GM13976 (cell line): ENCODE measurements around the gene PPP1R12B.
A peak's percentile ranks its signal among the peaks of the same experiment; 100 is the strongest.
"Not testable (repeated sequence)": the region's sequence is repeated elsewhere in the genome, so short reads cannot be mapped to it uniquely, and the experiment has no call there.

Experiments
- DNase-seq: peaks from one replicate; pipeline ENCODE4 v3.0.0; 2012; ENCODE audit warnings: low spot score
- in situ Hi-C: fragments of 300-500 bp; cut with MboI; formaldehyde crosslinking; loops from one replicate; pipeline ENCODE4 v1.12.0; 2022; ENCODE audit warnings: low sequenced_read_pairs, mixed read lengths, inconsistent platforms; ENCODE audit not compliant: unreplicated experiment
- TF ChIP-seq, protein P1 (sequence below): IDR thresholded peaks from 2 replicates; pipeline ENCODE4 v1.5.1; 2012; ENCODE audit warnings: borderline replicate concordance, mild to moderate bottlenecking; ENCODE audit not compliant: insufficient read depth; ENCODE audit errors: extremely low read depth, missing control alignments, control extremely low read depth

The PPP1R12B gene

DNA sequence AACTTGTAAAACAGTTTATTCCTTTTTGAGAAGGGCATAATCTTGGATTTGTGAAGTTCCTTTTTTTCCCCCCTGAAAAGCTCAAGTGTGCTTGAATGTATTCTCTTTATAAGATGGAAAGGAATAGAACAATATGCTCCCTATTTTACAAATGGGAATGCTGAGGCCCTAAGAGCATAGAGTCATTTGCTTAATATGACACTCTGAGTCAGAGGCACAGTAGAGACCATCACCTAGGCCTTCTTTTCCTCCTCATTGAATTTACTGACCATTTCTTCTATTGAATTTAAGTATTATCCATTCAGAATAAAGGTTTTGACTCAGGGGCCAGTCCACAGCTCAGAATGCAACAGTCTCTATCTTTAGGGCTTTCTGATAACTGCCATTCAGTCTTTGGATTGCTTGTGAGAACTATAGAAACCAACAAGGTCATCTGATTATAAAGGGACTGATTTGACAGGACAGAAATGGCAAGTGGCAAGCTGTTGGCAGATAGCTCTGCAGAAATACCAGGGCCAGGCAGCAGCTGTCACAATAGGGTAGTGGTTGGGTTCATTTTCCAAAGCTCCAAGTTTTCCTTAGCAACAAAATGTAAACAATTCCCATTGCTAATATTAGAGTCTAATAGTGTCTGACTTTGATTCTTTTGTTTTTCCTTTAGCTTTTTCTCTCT, 111.1 kb downstream of the PPP1R12B start:
- in situ Hi-C loops: loop anchor here (25.0 kb wide), 1 partner anchor 253 kb away; the partner anchor contains the start of gene SYT2
- not testable (repeated sequence) for DNase-seq

DNA sequence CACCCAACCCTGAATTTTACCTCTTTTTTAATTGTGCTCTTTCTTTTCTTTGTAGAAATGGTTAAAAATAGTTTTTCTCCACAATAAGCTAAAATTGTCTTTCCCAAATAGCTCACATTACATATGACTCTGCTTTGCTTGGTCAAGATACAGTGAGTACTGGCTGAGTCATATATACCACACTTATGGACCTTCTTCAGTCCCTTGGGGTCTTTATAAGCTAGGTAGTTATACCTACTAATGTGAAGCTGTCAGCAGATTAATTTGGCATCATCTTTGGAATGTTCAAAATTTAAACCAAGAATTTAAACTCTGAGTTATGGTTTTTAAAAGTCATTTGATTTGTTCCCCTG, 111.6 kb downstream of the PPP1R12B start:
- in situ Hi-C loops: loop anchor here (25.0 kb wide), 1 partner anchor 252 kb away; the partner anchor contains the start of gene SYT2
- not testable (repeated sequence) for DNase-seq

DNA sequence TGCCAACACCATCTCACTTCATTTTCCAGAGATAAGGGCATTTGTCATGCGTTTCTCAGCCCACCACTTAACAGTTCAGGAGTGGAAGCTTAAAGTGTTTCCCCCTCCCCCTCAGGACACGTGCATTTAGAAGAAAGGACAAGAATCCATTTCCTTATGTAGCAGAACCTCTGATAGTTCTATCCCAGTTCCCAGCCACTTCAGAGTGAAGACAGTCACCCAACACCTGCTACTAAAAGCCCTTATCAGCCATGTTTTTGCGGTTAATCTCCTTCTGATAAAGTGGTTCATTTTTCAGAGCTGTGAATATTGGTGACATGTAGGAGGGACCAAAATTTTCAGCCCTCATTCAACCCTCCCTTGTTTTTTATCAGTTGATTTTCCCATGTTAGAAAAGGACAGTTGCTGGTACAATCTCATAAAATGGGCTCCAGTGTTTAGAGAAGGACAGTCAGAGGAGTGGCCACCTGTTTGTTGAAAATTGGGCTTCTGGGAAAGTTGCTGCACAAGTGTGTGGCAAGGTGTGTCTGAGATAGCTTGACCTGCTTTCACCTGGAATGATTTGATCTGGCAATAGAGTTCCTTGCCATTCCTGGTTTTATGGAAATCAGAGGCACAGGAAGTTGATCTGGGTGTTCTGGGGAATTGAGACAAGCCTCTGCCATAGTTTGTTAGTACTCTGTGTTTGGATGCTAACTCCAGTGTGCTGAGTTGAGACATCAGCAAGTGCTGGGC, 114.0 kb downstream of the PPP1R12B start:
- TF ChIP-seq, protein P1, sequence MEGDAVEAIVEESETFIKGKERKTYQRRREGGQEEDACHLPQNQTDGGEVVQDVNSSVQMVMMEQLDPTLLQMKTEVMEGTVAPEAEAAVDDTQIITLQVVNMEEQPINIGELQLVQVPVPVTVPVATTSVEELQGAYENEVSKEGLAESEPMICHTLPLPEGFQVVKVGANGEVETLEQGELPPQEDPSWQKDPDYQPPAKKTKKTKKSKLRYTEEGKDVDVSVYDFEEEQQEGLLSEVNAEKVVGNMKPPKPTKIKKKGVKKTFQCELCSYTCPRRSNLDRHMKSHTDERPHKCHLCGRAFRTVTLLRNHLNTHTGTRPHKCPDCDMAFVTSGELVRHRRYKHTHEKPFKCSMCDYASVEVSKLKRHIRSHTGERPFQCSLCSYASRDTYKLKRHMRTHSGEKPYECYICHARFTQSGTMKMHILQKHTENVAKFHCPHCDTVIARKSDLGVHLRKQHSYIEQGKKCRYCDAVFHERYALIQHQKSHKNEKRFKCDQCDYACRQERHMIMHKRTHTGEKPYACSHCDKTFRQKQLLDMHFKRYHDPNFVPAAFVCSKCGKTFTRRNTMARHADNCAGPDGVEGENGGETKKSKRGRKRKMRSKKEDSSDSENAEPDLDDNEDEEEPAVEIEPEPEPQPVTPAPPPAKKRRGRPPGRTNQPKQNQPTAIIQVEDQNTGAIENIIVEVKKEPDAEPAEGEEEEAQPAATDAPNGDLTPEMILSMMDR: no peak
- DNase-seq: no peak

DNA sequence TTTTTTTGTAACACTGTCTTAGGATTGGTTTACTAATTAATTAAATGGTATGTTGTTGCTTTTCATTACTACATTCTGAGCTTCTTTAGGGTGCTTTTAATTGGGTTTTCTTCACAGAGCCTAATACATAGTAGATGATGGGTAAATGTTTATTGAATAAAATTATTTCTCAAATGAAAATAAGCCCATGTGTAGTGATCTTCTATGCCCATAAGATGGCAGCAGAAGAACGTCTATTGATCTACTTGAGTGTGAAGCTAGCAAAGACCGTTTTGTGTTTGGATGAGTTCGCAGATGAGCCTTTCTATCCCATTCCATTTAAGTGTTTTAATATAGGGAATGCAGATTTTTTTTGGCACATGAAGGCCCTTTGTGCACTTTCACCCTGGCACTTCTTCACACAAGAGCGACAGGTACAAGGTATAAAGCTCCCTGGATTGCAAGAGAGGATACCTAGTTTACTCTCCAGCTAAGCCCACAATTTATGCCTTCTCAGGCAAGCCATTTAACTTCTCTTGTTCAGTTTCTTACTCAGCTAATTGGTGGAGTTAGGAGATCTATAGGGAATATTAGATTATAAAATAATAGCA, 115.7 kb downstream of the PPP1R12B start:
- DNase-seq: not testable (repeated sequence)
- TF ChIP-seq, protein P1: peak; percentile 46
- in situ Hi-C loops: loop anchor here (25.0 kb wide), 1 partner anchor 248 kb away; the partner anchor contains the start of gene SYT2

More for the DNA sequence above, 114.0 kb downstream of the PPP1R12B start:
- in situ Hi-C loops: loop anchor here (25.0 kb wide), 1 partner anchor 250 kb away; the partner anchor contains the start of gene SYT2

DNA sequence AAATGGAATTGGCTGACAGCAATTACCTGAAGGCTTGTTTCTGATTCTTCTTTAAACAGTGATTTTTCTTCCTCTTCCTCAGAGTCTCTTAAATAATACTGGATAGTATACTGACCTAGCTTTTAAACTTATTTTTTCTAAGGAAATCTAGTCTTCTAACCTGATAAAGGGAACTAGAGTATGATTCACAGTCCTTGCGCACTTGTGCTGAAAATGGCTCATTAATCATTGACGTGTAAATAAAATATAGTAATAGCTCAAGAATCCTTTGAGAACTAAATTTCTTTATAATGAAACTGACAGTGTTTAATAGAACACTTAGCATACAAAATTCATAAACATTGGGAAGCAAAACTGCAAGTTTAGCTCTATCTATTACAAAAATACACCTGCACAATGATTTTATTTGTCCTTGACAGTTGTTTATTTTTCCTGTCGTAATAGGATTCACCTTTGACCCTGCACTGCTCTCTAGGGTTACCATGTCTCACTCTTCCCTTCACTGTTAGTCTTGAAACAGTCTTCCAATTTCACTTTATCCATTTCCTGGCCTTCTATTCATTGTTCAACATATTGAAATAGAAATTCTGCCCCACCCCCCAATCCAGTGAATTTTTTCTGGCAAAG, 117.3 kb downstream of the PPP1R12B start:
- DNase-seq: not testable (repeated sequence)
- in situ Hi-C loops: loop anchor here (25.0 kb wide), 1 partner anchor 247 kb away; the partner anchor contains the start of gene SYT2

DNA sequence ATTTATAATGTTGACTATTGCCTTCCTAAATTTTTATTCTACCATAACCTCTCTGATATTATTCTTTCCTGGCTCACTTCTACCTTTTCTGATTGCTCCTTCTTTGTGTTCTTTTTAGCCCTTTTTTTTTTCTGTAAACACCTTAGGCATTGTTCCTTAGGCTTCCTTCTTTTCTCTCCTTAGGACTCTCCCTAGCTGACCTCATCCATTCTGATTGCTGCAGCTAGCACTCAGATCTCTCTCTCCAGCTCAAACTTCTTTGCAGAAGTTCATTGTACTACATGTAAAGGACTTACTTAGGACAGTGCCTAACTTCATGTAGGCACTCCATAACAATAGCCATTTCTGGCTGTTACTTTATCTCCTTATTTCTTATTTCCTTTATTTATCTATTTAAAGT, 117.8 kb downstream of the PPP1R12B start:
- DNase-seq: not testable (repeated sequence)
- in situ Hi-C loops: loop anchor here (25.0 kb wide), 1 partner anchor 246 kb away; the partner anchor contains the start of gene SYT2

DNA sequence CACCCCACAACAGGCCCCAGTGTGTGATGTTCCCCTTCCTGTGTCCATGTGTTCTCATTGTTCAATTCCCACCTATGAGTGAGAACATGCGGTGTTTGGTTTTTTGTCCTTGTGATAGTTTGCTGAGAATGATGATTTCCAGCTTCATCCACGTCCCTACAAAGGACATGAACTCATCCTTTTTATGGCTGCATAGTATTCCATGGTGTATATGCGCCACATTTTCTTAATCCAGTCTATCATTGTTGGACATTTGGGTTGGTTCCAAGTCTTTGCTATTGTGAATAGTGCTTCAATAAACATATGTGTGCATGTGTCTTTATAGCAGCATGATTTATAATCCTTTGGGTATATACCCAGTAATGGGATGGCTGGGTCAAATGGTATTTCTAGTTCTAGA, 118.9 kb downstream of the PPP1R12B start:
- in situ Hi-C loops: loop anchor here (25.0 kb wide), 1 partner anchor 245 kb away; the partner anchor contains the start of gene SYT2
- DNase-seq: not testable (repeated sequence)

DNA sequence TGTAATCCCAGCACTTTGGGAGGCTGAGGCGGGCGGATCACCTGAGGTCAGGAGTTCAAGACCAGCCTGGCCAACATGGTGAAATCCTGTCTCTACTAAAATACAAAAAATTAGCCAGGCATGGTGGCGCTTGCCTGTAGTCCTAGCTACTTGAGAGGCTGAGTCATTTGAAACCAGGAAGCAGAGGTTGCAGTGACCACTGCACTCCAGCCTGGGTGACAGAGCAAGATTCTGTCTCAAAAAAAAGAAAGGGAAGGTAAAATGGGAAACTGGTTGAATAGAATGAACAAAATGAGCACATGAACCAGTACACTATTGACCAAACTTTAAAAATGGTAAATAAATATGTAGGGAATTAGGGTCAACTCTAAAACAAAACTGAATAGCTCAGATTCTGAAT, 120.2 kb downstream of the PPP1R12B start:
- not testable (repeated sequence) for DNase-seq

DNA sequence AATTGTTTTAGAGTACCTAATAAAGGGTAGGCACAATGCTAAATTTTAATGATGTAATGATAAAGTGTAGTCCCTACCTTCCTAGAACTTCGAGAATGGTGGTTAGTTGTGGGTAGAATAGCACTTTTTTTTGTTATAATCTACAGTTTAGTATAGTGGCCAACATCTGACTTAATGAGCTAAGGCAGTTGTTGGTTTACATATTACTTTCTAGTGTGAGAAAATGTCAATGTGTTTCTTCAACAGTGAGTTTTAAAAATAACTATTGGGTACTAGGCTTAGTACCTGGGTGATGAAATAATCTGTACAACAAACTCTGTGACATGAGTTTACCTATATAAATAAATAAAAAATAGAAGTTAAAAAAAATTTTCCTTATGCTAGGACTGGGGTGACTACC, 120.6 kb downstream of the PPP1R12B start:
- in situ Hi-C loops: loop anchor here (25.0 kb wide), 1 partner anchor 243 kb away; the partner anchor contains the start of gene SYT2
- not testable (repeated sequence) for DNase-seq

More for the DNA sequence above, 120.2 kb downstream of the PPP1R12B start:
- in situ Hi-C loops: loop anchor here (25.0 kb wide), 1 partner anchor 244 kb away; the partner anchor contains the start of gene SYT2

DNA sequence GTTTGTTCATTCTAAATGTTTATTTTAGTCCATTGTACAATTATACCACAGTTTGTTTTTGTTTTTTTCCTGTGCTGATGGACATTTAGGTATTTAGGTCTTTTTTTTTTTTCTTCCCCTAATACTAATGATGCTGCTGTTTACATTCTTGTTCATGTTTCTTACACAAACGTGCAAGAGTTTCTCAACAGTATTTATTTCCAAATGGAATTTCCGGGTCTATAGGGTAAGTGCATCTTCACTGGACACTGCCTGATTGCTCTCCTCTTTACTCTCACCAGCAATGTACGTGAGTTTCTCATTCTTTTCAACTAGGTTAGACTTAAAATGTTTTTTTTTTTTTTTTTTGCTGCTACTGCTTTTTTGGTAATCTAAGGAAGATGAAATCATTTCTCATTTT, 122.7 kb downstream of the PPP1R12B start:
- in situ Hi-C loops: loop anchor here (25.0 kb wide), 1 partner anchor 241 kb away; the partner anchor contains the start of gene SYT2
- DNase-seq: no peak
- TF ChIP-seq, protein P1: no peak

DNA sequence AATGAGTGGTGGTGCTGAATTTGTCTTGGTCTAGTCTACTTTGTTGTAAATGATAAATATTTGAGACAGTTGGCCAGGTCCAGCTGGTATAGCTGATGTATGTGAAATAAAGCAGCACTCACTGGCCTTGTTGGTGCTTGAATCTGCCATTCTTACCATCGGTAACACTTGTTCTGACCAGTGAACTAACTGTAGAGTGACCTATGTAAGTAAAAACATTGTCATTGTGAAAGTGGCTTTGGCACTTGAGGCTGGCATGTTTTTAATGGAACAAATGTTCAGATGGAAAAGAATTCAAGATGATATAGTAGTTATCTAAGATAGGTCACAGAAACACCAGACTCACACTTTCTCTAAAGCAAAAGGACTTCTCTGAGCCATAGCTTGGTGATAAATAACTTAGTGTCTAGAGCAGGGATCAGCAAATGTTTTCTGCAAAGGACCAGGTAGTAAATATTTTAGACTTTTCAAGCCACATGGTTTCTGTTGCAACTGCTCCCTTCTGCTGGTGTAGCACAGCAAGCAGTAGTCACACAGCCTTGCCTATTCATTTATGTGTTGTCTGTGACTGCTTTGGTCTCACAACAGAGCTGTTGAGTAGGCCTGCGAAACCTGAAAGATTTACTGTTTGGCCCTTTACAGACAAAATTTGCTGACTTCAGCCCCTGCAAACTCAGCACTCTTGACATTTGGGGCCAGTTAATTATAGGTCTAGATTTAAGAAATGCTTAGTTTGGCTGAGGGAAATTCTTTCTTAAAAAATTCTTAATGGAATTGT, 124.0 kb downstream of the PPP1R12B start:
- in situ Hi-C loops: loop anchor here (25.0 kb wide), 1 partner anchor 240 kb away; the partner anchor contains the start of gene SYT2
- not testable (repeated sequence) for DNase-seq

DNA sequence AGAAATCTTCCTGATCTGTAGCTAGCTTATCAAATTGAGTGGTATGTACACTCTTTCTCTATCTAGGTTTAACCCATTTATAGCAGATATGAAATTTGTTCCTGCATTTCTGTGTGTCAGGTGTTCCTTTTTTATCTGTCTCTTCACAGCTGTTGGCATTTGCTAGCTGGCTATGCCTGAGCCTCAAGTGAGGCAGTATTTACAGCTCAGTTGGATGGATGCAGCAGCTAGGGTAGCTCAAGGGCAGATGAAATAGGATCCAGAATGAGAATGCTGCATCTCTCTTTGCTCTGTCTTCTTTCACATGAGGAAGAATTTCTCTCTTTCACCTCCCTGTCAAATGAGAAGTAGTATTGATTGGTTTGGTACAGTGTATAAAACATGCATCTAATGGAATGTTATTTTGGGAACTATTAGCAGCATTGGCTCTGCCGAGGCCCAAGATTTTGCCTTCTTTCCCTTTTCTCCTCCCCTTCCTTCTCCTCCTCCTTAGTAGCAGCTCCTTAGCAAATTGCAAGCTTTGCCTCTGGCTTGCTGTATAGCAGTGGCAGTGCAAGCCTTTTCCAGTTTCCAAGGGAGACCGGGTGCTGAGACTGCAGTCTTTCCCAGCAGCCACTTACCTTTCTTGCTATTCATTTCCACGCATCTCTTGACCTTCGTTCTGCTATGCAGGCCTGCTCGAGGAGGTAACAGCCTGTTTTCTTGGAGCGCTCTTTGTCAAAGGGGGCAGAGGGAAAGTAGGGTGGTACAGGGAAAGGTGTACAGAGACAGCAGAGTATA, 125.0 kb downstream of the PPP1R12B start:
- in situ Hi-C loops: loop anchor here (25.0 kb wide), 1 partner anchor 239 kb away; the partner anchor contains the start of gene SYT2
- DNase-seq: not testable (repeated sequence)

DNA sequence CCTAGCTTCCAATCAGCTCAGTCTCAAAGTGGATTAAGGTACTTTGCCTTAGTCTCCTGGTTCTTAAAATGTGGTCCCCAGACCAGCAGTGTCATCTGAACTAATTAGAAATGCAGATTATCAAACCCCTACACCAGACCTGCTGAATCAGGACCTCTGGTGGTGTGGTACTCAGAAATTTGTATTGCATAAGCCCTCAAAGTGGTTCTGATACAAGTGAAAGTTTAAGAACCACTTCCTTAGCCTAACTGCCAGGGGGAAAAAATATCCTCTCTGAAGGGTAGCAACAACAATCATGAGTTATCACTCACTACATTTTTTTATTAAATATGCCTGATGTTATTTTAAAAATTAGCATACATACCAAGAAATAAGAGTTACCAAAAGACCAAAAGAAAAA, 131.2 kb downstream of the PPP1R12B start:
- in situ Hi-C loops, DNase-seq: not testable (repeated sequence)
